Spleen (tissue), 11 donors: ENCODE results near the gene FGF14. TPM values are rescaled to one million over a fixed set of nuclear protein-coding genes. Genes with fewer than 3 reads are reported as not detected.

ENCODE experiments used
- DNase-seq: peaks from one replicate; pipeline ENCODE4 v3.0.0-alpha.2; 2020
- H3K27ac ChIP-seq, 8 donors: fragments of 200-600 bp; sonication (generic) in 7 of 8; 1 replicate in 4 of 8; 2 replicates in 4 of 8; pipeline versions ENCODE4 v1.5.0 to v1.8.0; 2016 to 2021; ENCODE audit warnings: inconsistent platforms in 4 of 8, mild to moderate bottlenecking in 4 of 8, moderate library complexity in 1 of 8
- H3K27me3 ChIP-seq, 7 donors: fragments of 200-600 bp; sonication (generic) in 6 of 7; replicated peaks in 1 of 7; 1 replicate in 4 of 7; 2 replicates in 3 of 7; pipeline versions ENCODE4 v1.5.0 to v1.8.0; 2016 to 2021; ENCODE audit warnings: inconsistent platforms in 3 of 7, mild to moderate bottlenecking in 1 of 7
- H3K36me3 ChIP-seq, 6 donors: fragments of 200-600 bp; sonication (generic) in 5 of 6; 1 replicate in 4 of 6; 2 replicates in 2 of 6; pipeline versions ENCODE4 v1.5.0 to v1.8.0; 2016 to 2021; ENCODE audit warnings: inconsistent platforms in 2 of 6
- H3K4me1 ChIP-seq, 6 donors: fragments of 200-600 bp; sonication (generic) in 5 of 6; 1 replicate in 3 of 6; 2 replicates in 3 of 6; pipeline versions ENCODE4 v1.5.0 to v1.8.0; 2016 to 2021; ENCODE audit warnings: inconsistent platforms in 3 of 6
- H3K4me3 ChIP-seq, 8 donors: fragments of 200-600 bp; sonication (generic) in 7 of 8; 1 replicate in 4 of 8; 2 replicates in 4 of 8; pipeline versions ENCODE4 v1.5.0 to v1.8.0; 2016 to 2021; ENCODE audit warnings: inconsistent platforms in 4 of 8, mild to moderate bottlenecking in 4 of 8, moderate library complexity in 2 of 8
- H3K9me3 ChIP-seq, 8 donors: fragments of 200-600 bp; sonication (generic) in 7 of 8; 1 replicate in 4 of 8; 2 replicates in 4 of 8; pipeline versions ENCODE4 v1.5.0 to v1.8.0; 2016 to 2021; ENCODE audit warnings: inconsistent platforms in 4 of 8
- CTCF ChIP-seq, 11 experiments: fragments of 200-600 bp in 7 of 11; fragments of 450-650 bp in 4 of 11; sonication (generic) in 4 of 11; IDR thresholded peaks in 8 of 11; conservative IDR thresholded peaks in 3 of 11; 1 replicate in 7 of 11; 2 replicates in 4 of 11; pipeline versions ENCODE4 v1.4.0 to v1.8.0; 2016 to 2021; ENCODE audit warnings: antibody characterized with exemption in 11 of 11, inconsistent platforms in 4 of 11, mild to moderate bottlenecking in 1 of 11
- POLR2A ChIP-seq, 3 donors: fragments of 450-650 bp; IDR thresholded peaks; one replicate each; pipeline ENCODE4 v1.5.1; 2017; ENCODE audit warnings: antibody characterized with exemption in 3 of 3, mild to moderate bottlenecking in 1 of 3
- POLR2AphosphoS5 ChIP-seq, 3 donors: sonication (generic); formaldehyde crosslinking; IDR thresholded peaks; one replicate each; pipeline ENCODE4 v1.5.1; 2017; ENCODE audit warnings: antibody characterized with exemption in 3 of 3
- WGBS, 5 donors: extraction: QIAGEN DNeasy Blood & Tissue Kit in 3 of 5; methylation state at CpG; one replicate each; pipeline versions ENCODE4 v1.1.5 to v1.1.7; 2013 to 2018; 5-methylcytosine and 5-hydroxymethylcytosine counted together
- intact Hi-C: fragments of 100-400 bp; cut with DNase I; formaldehyde crosslinking; loops from one replicate; pipeline ENCODE4 v1.15.0; 2023; ENCODE audit warnings: low total_unique reads
- polyA plus RNA-seq, 3 donors: library from polyadenylated mRNA; stranded (reverse); fragments of 200-250 nt; gene quantifications; one replicate each; pipeline ENCODE4 v1.2.1, GENCODE V29; 2013
- total RNA-seq, 7 donors: library from RNA; depleted of rRNA in 3 of 7; stranded (reverse); fragments of >200 nt in 3 of 7; fragmentation: NEBNext Ultra II Directional in 4 of 7; extraction: Animal tissue kit (Norgen Biotek cat#: 25700) in 4 of 7; gene quantifications; one replicate each; pipeline versions ENCODE4 v1.1.0 to v1.2.1, GENCODE V29; 2016 to 2021
- donor health status: healthy with polysubstance abuse.
- donor health status: DM: no; HTN: no; CAD: no; lungs with moderate emphysema.
- donor health status: DM: no; HTN: no; CAD: no.
- donor health status: Bipolar disorder and iron deficiency.
- donor health status: healthy.
- donor health status: DM: no; HTN: no; CAD: no.
- donor health status: DM: yes; HTN: yes; CAD: no.

The FGF14 gene
- total and polyA plus RNA-seq, 10 donors = 0.03 to 1.1 (median 0.05) TPM; not detected in 3

- Histone ChIP-seq H3K4me1 (no peaks in the 10 kb centered on the region), H3K36me3 (no peaks in the 10 kb centered on the region), H3K4me3 (no peak overlapping the region), H3K9me3 (no peaks in the 10 kb centered on the region), H3K27ac (no peak overlapping the region), H3K27me3 (no peaks in the 10 kb centered on the region)
- WGBS, 5 donors = 71 to 80% (median 77%) methylated on average over 6 of the region's 6 CpGs
- intact Hi-C loops = no loop called here
- no peak for DNase-seq
- TF ChIP-seq CTCF (IDR thresholded peaks at IDR 0.05 in 8 of 11, conservative IDR thresholded peaks at IDR 0.05 in 3 of 11) = no peak
- TF ChIP-seq POLR2AphosphoS5 (IDR thresholded peaks at IDR 0.05) = no peak
- TF ChIP-seq POLR2A (IDR thresholded peaks at IDR 0.05) = no peak
Measured at GRCh38 chr13:102299366-102299765, 102.5 kb downstream of the FGF14 start.

GRCh38 chr13:102298051-102298450 is 103.8 kb downstream of the FGF14 start:
- H3K27ac ChIP-seq = no peak overlapping the region
- intact Hi-C loops = no loop called here
- no peaks in the 10 kb centered on the region for H3K36me3 ChIP-seq
- H3K4me1 ChIP-seq = no peaks in the 10 kb centered on the region
- no peak for TF ChIP-seq POLR2A (IDR thresholded peaks at IDR 0.05)
- TF ChIP-seq CTCF (IDR thresholded peaks at IDR 0.05 in 8 of 11, conservative IDR thresholded peaks at IDR 0.05 in 3 of 11) = no peak
- no peak for TF ChIP-seq POLR2AphosphoS5 (IDR thresholded peaks at IDR 0.05)
- 70 to 82% (median 72%) methylated on average over 3 of the region's 3 CpGs for WGBS, 5 donors
- no peaks in the 10 kb centered on the region for H3K9me3 ChIP-seq
- no peak for DNase-seq
- no peak overlapping the region for H3K4me3 ChIP-seq
- H3K27me3 ChIP-seq = no peaks in the 10 kb centered on the region

DNA sequence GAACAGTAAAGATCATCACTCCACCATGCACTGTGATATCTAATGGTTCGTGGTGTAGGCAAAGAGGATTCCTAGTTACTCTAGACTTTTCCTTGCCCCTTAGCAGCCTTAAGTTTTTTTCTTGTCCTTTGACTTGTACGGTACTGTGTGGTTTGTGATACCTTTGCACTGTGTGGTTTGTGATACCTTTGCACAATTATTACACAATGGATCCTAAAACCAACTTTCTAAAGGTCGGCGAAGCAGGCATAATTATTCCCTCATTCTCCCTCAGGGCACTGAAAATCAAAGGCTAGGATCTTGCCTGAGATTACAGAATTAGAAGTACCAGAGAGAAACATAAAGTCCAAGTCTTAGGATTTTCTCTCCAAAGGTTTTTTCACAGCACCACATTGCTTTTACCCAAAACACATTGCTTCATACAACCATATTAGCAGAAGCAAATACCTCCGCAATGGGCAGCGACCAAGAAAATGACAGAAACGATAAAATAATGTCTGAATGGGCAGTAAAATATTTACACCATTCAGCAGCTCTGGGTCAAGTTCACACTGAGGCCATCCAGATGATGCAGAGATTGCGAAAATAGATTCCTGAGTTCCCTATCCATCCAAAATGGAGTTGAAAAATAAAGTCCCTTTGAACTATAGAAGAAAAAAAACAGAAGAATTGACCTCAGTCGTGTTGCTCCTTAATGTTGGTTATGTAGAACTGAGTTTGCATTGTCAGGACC is 106.4 kb downstream of the FGF14 start:
- no peaks in the 10 kb centered on the region for H3K4me1 ChIP-seq
- intact Hi-C loops = no loop called here

More for the DNA sequence above, 106.4 kb downstream of the FGF14 start:
- H3K36me3 ChIP-seq = no peaks in the 10 kb centered on the region
- H3K9me3 ChIP-seq = no peaks in the 10 kb centered on the region
- no peak overlapping the region for H3K27ac ChIP-seq
- 70 to 77% (median 75%) methylated on average over 9 of the region's 9 CpGs for WGBS, 5 donors
- H3K27me3 ChIP-seq = no peaks in the 10 kb centered on the region
- TF ChIP-seq CTCF (IDR thresholded peaks at IDR 0.05 in 8 of 11, conservative IDR thresholded peaks at IDR 0.05 in 3 of 11) = no peak
- no peak for TF ChIP-seq POLR2A (IDR thresholded peaks at IDR 0.05)
- TF ChIP-seq POLR2AphosphoS5 (IDR thresholded peaks at IDR 0.05) = no peak
- H3K4me3 ChIP-seq = no peak overlapping the region
- no peak for DNase-seq
